ENCODE results near the gene FABP1. TPM values are rescaled to one million over a fixed set of nuclear protein-coding genes. Genes with fewer than 3 reads are reported as not detected.

The FABP1 gene
- total and polyA plus RNA-seq, 9 donors, result 0.46 to 1.9 (median 0.90) TPM; not detected in 5

DNA sequence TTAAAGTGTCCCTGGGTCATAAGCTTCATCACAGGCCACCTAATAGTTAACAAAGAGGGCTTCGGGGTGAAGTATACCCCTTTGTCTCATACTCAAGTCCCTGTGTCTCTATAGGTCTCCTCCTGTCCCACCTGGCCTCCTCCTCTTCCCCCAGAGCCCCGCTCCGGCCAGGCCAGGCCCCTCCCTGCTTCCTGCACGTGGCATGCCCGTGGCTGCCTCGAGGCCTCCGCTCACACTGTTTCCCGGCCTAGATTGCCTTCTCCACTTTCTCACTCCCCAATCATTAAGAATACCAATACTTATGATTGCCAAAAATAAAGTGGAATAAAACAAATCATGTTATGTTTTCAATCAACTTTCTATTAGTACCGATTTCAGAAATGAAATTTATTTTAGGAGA is 41.5 kb downstream of the FABP1 start:
- intact Hi-C loops (cut with DNase I), result no loop called here
- TF ChIP-seq, protein P1, sequence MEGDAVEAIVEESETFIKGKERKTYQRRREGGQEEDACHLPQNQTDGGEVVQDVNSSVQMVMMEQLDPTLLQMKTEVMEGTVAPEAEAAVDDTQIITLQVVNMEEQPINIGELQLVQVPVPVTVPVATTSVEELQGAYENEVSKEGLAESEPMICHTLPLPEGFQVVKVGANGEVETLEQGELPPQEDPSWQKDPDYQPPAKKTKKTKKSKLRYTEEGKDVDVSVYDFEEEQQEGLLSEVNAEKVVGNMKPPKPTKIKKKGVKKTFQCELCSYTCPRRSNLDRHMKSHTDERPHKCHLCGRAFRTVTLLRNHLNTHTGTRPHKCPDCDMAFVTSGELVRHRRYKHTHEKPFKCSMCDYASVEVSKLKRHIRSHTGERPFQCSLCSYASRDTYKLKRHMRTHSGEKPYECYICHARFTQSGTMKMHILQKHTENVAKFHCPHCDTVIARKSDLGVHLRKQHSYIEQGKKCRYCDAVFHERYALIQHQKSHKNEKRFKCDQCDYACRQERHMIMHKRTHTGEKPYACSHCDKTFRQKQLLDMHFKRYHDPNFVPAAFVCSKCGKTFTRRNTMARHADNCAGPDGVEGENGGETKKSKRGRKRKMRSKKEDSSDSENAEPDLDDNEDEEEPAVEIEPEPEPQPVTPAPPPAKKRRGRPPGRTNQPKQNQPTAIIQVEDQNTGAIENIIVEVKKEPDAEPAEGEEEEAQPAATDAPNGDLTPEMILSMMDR (IDR thresholded peaks at IDR 0.05), result no peak
- TF ChIP-seq POLR2A (IDR thresholded peaks at IDR 0.05) (no peak), EP300 (IDR thresholded peaks at IDR 0.05) (no peak)
- H3K9me3 ChIP-seq, result no peaks in the 10 kb centered on the region
- H3K4me3 ChIP-seq, result no peak overlapping the region
- no peak for DNase-seq
- H3K36me3 ChIP-seq, result no peaks in the 10 kb centered on the region
- H3K27me3 ChIP-seq, result no peaks in the 10 kb centered on the region
- H3K27ac ChIP-seq, result no peak overlapping the region
- no peaks in the 10 kb centered on the region for H3K4me1 ChIP-seq (ENCODE audit: insufficient read depth)
- 68 to 76% (median 69%) methylated on average over 9 of the region's 9 CpGs for WGBS, 3 donors

DNA sequence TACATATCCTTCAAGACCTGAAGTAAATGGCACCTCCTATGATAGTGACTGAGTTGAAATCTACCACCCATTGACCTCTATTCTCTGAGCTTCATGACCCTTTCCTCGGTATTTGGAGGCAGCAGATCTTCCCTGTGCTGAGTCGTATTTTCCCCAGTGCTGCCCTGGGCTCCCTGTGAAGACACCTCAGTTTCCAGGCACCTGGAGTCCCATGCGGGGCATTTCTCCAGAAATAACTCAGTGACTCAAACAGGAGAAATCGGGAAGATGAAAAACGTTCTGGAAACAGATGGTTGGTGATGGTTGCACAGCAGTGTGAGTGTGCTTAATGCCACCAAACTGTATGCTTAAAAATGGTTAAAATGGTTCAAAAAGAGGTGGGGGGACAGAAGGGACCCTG is 42.3 kb downstream of the FABP1 start:
- DNase-seq, result no peak
- Histone ChIP-seq H3K4me3 (no peak overlapping the region), H3K27ac (no peak overlapping the region), H3K36me3 (no peaks in the 10 kb centered on the region), H3K4me1 (ENCODE audit: insufficient read depth) (no peaks in the 10 kb centered on the region), H3K9me3 (no peaks in the 10 kb centered on the region), H3K27me3 (no peaks in the 10 kb centered on the region)
- 76 to 88% (median 77%) methylated on average over 5 of the region's 5 CpGs for WGBS, 3 donors
- TF ChIP-seq, protein P1 (IDR thresholded peaks at IDR 0.05), result no peak
- TF ChIP-seq POLR2A (IDR thresholded peaks at IDR 0.05) (no peak), EP300 (IDR thresholded peaks at IDR 0.05) (no peak)
- intact Hi-C loops (cut with DNase I), result no loop called here

DNA sequence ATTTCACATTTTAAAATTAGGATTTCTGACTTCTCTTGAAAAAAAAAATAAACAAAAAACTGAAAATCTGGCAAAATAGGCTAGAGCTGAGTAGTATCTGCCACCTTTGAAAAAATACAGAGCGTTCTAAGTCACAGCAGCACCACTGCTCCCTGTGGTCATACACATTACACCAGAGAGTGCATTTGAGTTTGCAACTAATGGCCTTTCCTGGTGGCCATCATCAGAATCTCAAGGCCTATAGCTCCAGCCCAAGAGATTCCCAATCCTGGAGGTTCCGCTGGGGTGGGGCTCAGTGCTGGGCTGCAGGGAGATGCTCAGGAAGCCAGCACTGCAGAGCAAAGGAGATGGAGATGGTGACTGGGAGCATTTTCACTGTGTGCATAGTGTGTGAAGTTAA is 42.8 kb downstream of the FABP1 start:
- H3K27me3 ChIP-seq, result no peaks in the 10 kb centered on the region
- no peaks in the 10 kb centered on the region for H3K9me3 ChIP-seq
- H3K4me1 ChIP-seq (ENCODE audit: insufficient read depth), result no peaks in the 10 kb centered on the region
- no peaks in the 10 kb centered on the region for H3K36me3 ChIP-seq
- no peak for DNase-seq
- TF ChIP-seq, protein P1 (IDR thresholded peaks at IDR 0.05), result no peak
- TF ChIP-seq EP300 (IDR thresholded peaks at IDR 0.05) (no peak), POLR2A (IDR thresholded peaks at IDR 0.05) (no peak)
- H3K27ac ChIP-seq, result no peak overlapping the region
- intact Hi-C loops (cut with DNase I), result no loop called here
- H3K4me3 ChIP-seq, result no peak overlapping the region
- 86 to 88% (median 88%) methylated on average over 2 of the region's 2 CpGs for WGBS, 3 donors

DNA sequence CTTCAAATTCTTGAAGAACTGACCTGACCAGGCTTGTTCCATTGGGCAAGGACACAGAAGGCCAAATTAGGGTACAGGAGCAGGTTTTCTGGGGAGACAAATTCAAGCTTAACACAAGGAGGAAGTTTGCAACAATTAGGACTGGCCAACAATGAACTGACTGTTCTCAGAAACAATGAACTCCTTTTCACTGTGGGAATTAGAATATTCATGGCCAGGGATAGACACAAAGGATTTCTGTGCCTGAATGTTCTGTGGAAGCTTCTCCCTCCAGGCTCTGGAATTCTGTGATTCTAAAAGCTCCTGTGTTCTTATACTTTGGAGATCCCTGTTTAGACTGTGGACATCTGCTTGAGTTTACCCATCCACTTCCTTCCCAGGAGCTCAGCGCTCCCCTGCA is 45.1 kb downstream of the FABP1 start:
- Histone ChIP-seq H3K4me1 (ENCODE audit: insufficient read depth) (no peaks in the 10 kb centered on the region), H3K27ac (no peak overlapping the region), H3K4me3 (no peak overlapping the region), H3K27me3 (no peaks in the 10 kb centered on the region), H3K36me3 (no peaks in the 10 kb centered on the region), H3K9me3 (no peaks in the 10 kb centered on the region)
- intact Hi-C loops (cut with DNase I), result no loop called here
- 88 to 95% (median 92%) methylated on average over 1 of the region's 1 CpG for WGBS, 3 donors
- no peak for DNase-seq
- TF ChIP-seq EP300 (IDR thresholded peaks at IDR 0.05), result no peak
- TF ChIP-seq, protein P1 (IDR thresholded peaks at IDR 0.05), result no peak
- TF ChIP-seq POLR2A (IDR thresholded peaks at IDR 0.05), result no peak
